Esophagus muscularis mucosa (tissue), 4 donors: Measurements from ENCODE around the gene CDX1. TPM values are rescaled to one million over a fixed set of nuclear protein-coding genes. Genes with fewer than 3 reads are reported as not detected.

Experiments
- DNase-seq: peaks from one replicate; pipeline ENCODE4 v3.0.0-alpha.2; 2017; ENCODE audit errors: extremely low spot score
- H3K27ac ChIP-seq, 4 donors: fragments of 200-600 bp; sonication (generic); replicated peaks in 1 of 4; 1 replicate in 3 of 4; 2 replicates in 1 of 4; pipeline ENCODE4 v1.5.1; 2016 to 2019; ENCODE audit warnings: mild to moderate bottlenecking in 1 of 4
- H3K27me3 ChIP-seq, 4 donors: fragments of 200-600 bp; sonication (generic); one replicate each; pipeline versions ENCODE4 v1.5.1 to v1.6.0; 2016 to 2019
- H3K36me3 ChIP-seq, 4 donors: fragments of 200-600 bp; sonication (generic); one replicate each; pipeline ENCODE4 v1.5.1; 2016 to 2019
- H3K4me1 ChIP-seq, 4 donors: fragments of 200-600 bp; sonication (generic); one replicate each; pipeline ENCODE4 v1.5.1; 2016 to 2019
- H3K4me3 ChIP-seq, 4 donors: fragments of 200-600 bp; sonication (generic); 1 replicate in 2 of 4; 2 replicates in 2 of 4; pipeline ENCODE4 v1.5.1; 2016 to 2019; ENCODE audit warnings: mild to moderate bottlenecking in 4 of 4, moderate library complexity in 1 of 4
- H3K9me3 ChIP-seq, 4 donors: fragments of 200-600 bp; sonication (generic); 1 replicate in 3 of 4; 2 replicates in 1 of 4; pipeline ENCODE4 v1.5.1; 2016 to 2019
- CTCF ChIP-seq, 3 experiments: fragments of 200-600 bp in 2 of 3; fragments of 450-650 bp in 1 of 3; sonication (generic) in 2 of 3; IDR thresholded peaks; one replicate each; pipeline ENCODE4 v1.5.1; 2017 to 2019; ENCODE audit warnings: antibody characterized with exemption in 3 of 3, mild to moderate bottlenecking in 2 of 3, moderate library complexity in 1 of 3
- EP300 ChIP-seq: sonication (generic); formaldehyde crosslinking; IDR thresholded peaks from one replicate; pipeline ENCODE4 v1.6.1; 2017; ENCODE audit warnings: antibody characterized with exemption
- POLR2A ChIP-seq: fragments of 450-650 bp; IDR thresholded peaks from one replicate; pipeline ENCODE4 v1.6.1; 2017; ENCODE audit warnings: antibody characterized with exemption, moderate library complexity, mild to moderate bottlenecking, low read depth
- POLR2AphosphoS5 ChIP-seq, 2 donors: sonication (generic); formaldehyde crosslinking; IDR thresholded peaks; one replicate each; pipeline ENCODE4 v1.6.1; 2017; ENCODE audit warnings: antibody characterized with exemption in 2 of 2
- WGBS: methylation state at CpG from one replicate; pipeline ENCODE4 v1.1.5; 2018; 5-methylcytosine and 5-hydroxymethylcytosine counted together
- intact Hi-C: fragments of 100-400 bp; cut with DNase I; formaldehyde crosslinking; loops from one replicate; pipeline ENCODE4 v1.15.1; 2023
- total RNA-seq, 4 donors: library from RNA; depleted of rRNA; stranded (reverse); fragments of >200 nt; gene quantifications; one replicate each; pipeline versions ENCODE4 v1.1.0 to v1.2.1, GENCODE V29; 2016

The CDX1 gene
- total RNA-seq = under 1 TPM in 1 of 4 donors, not detected in 3; 0.23 TPM

- no peak for TF ChIP-seq EP300
- TF ChIP-seq POLR2A = no peak
- no peak for TF ChIP-seq CTCF (IDR thresholded peaks at IDR 0.05)
- TF ChIP-seq POLR2AphosphoS5 (IDR thresholded peaks at IDR 0.05) = no peak
- H3K4me3 ChIP-seq = no peak within 1 kb of the TSS
- no peaks in the 10 kb centered on the region for H3K9me3 ChIP-seq
- no peaks in the 10 kb centered on the region for H3K36me3 ChIP-seq
- intact Hi-C loops = no loop called here
- no peak within 1 kb of the TSS for H3K27ac ChIP-seq
- DNase-seq = no peak
- WGBS = 56% methylated on average over 39 of the region's 93 CpGs
- H3K4me1 ChIP-seq = peaks cover 25 to 32% (median 29%) of the 10 kb centered on the region in 4 donors
- H3K27me3 ChIP-seq = peaks cover 0 to 31% (median 6%) of the 10 kb centered on the region in 4 donors
Measured at GRCh38 chr5:150166650-150167511, at the start of gene CDX1. TSS of gene CDX1 (plus strand) at chr5:150166778. CDS start at chr5:150166877, 99 bp downstream.

- Histone ChIP-seq H3K27ac (no peak overlapping the region), H3K36me3 (peaks cover 52 to 96% (median 73%) of the 10 kb centered on the region in 4 donors), H3K4me1 (peaks cover 5 to 8% (median 6%) of the 10 kb centered on the region in 4 donors), H3K4me3 (no peak overlapping the region), H3K9me3 (no peaks in the 10 kb centered on the region), H3K27me3 (no peaks in the 10 kb centered on the region)
- DNase-seq = no peak
- TF ChIP-seq EP300 = no peak
- TF ChIP-seq POLR2AphosphoS5 (IDR thresholded peaks at IDR 0.05) = no peak
- TF ChIP-seq CTCF (IDR thresholded peaks at IDR 0.05) = no peak
- 74% methylated on average over 6 of the region's 9 CpGs for WGBS
- intact Hi-C loops = no loop called here
Measured at GRCh38 chr5:150117945-150118560, 48.5 kb upstream of the CDX1 start.

GRCh38 chr5:150118561-150119229, 47.9 kb upstream of the CDX1 start:
- WGBS = 96% methylated on average over 9 of the region's 11 CpGs
- no peak overlapping the region for H3K27ac ChIP-seq
- intact Hi-C loops = no loop called here
- TF ChIP-seq POLR2AphosphoS5 (IDR thresholded peaks at IDR 0.05) = no peak
- TF ChIP-seq CTCF (IDR thresholded peaks at IDR 0.05) = no peak
- no peak for TF ChIP-seq POLR2A
- no peak for TF ChIP-seq EP300
- no peak overlapping the region for H3K4me3 ChIP-seq
- no peaks in the 10 kb centered on the region for H3K9me3 ChIP-seq
- H3K27me3 ChIP-seq = no peaks in the 10 kb centered on the region
- DNase-seq = no peak
- peaks cover 56 to 100% (median 77%) of the 10 kb centered on the region in 4 donors for H3K36me3 ChIP-seq
- peaks cover 0 to 4% (median under 1%) of the 10 kb centered on the region in 4 donors for H3K4me1 ChIP-seq

GRCh38 chr5:150119421-150120061, 47.0 kb upstream of the CDX1 start:
- intact Hi-C loops = no loop called here
- Histone ChIP-seq H3K27ac (no peak overlapping the region), H3K4me3 (no peak overlapping the region), H3K9me3 (no peaks in the 10 kb centered on the region), H3K36me3 (peaks cover 59 to 100% (median 80%) of the 10 kb centered on the region in 4 donors), H3K4me1 (no peaks in the 10 kb centered on the region), H3K27me3 (no peaks in the 10 kb centered on the region)
- DNase-seq = no peak
- no peak for TF ChIP-seq POLR2A
- TF ChIP-seq EP300 = no peak
- TF ChIP-seq POLR2AphosphoS5 (IDR thresholded peaks at IDR 0.05) = no peak
- no peak for TF ChIP-seq CTCF (IDR thresholded peaks at IDR 0.05)
- WGBS = 87% methylated on average over 10 of the region's 10 CpGs
